Stimulated activated CD4-positive, alpha-beta T cell treated with anti-CD3 and anti-CD28 coated beads, Interleukin-15, amount 100 ng/mL, for 48 hours (primary cell): ENCODE measurements around the gene CAMK2N1.
A peak's percentile ranks its signal among the peaks of the same experiment; 100 is the strongest.

ENCODE experiments used
- DNase-seq, 2 donors: peaks; one replicate each; pipeline ENCODE4 v3.0.0-alpha.2; 2020; ENCODE audit warnings: low read depth in 2 of 2

The CAMK2N1 gene

GRCh38 chr1:20478057-20478635, 7.9 kb downstream of the CAMK2N1 start:
- DNase-seq: no peak

- no peak for DNase-seq
Measured at GRCh38 chr1:20477348-20478056, 8.5 kb downstream of the CAMK2N1 start.

- DNase-seq: no peak
Measured at GRCh38 chr1:20476265-20477038, 9.6 kb downstream of the CAMK2N1 start.

- no peak for DNase-seq
Measured at GRCh38 chr1:20474996-20475395, 11.0 kb downstream of the CAMK2N1 start.

- no peak for DNase-seq
Measured at GRCh38 chr1:20474333-20474975, 11.6 kb downstream of the CAMK2N1 start.

GRCh38 chr1:20473894-20474293, 12.1 kb downstream of the CAMK2N1 start:
- no peak for DNase-seq

GRCh38 chr1:20472860-20473711, 12.9 kb downstream of the CAMK2N1 start:
- no peak for DNase-seq

- DNase-seq: no peak
Measured at GRCh38 chr1:20472121-20472520, 13.9 kb downstream of the CAMK2N1 start.

GRCh38 chr1:20470194-20470593, 15.8 kb downstream of the CAMK2N1 start:
- no peak for DNase-seq

- DNase-seq: no peak
Measured at GRCh38 chr1:20469406-20470076, 16.5 kb downstream of the CAMK2N1 start.

GRCh38 chr1:20466273-20466672, 19.7 kb downstream of the CAMK2N1 start:
- DNase-seq: peak in 1 of 2 donors; percentile 27

- DNase-seq: no peak
Measured at GRCh38 chr1:20465187-20465586, 20.8 kb downstream of the CAMK2N1 start.

GRCh38 chr1:20463502-20463901, 22.5 kb downstream of the CAMK2N1 start:
- no peak for DNase-seq

- DNase-seq: no peak
Measured at GRCh38 chr1:20462397-20462796, 23.6 kb downstream of the CAMK2N1 start.

- DNase-seq: no peak
Measured at GRCh38 chr1:20458717-20459116, 27.3 kb downstream of the CAMK2N1 start.

GRCh38 chr1:20454004-20454403, 32.0 kb downstream of the CAMK2N1 start:
- DNase-seq: no peak

GRCh38 chr1:20449735-20450311, 36.2 kb downstream of the CAMK2N1 start:
- DNase-seq: no peak

GRCh38 chr1:20448671-20449071, 37.3 kb downstream of the CAMK2N1 start:
- no peak for DNase-seq

GRCh38 chr1:20447794-20448193, 38.2 kb downstream of the CAMK2N1 start:
- no peak for DNase-seq

GRCh38 chr1:20446796-20447195, 39.2 kb downstream of the CAMK2N1 start:
- no peak for DNase-seq

GRCh38 chr1:20445956-20446355, 40.1 kb downstream of the CAMK2N1 start:
- DNase-seq: no peak
